GM19043 (cell line): ENCODE results near the gene CCT3.
"Not testable (repeated sequence)": the region's sequence is repeated elsewhere in the genome, so short reads cannot be mapped to it uniquely, and the experiment has no call there.

ENCODE experiments used
- ATAC-seq: cut with Tn5 transposase; IDR thresholded peaks from one replicate; pipeline ENCODE4 v1.9.1; 2021; ENCODE audit warnings: low read depth; ENCODE audit not compliant: unreplicated experiment

Gene CCT3

GRCh38 chr1:156368889-156369684 is 31.0 kb upstream of the CCT3 start, which contains the start of gene RHBG:
Gene RHBG, plus strand, starts transcription at chr1:156369211. Its CDS starts 39 bp downstream, at chr1:156369250.
- no peak for ATAC-seq

GRCh38 chr1:156368157-156368658 is 30.1 kb upstream of the CCT3 start:
- ATAC-seq, result no peak

- no peak for ATAC-seq
Measured at GRCh38 chr1:156367383-156368156, 29.5 kb upstream of the CCT3 start.

GRCh38 chr1:156366378-156367166 is 28.5 kb upstream of the CCT3 start:
- no peak for ATAC-seq

- no peak for ATAC-seq
Measured at GRCh38 chr1:156365754-156366153, 27.7 kb upstream of the CCT3 start.

GRCh38 chr1:156360534-156360933 is 22.4 kb upstream of the CCT3 start:
- ATAC-seq, result no peak

GRCh38 chr1:156359973-156360372 is 21.9 kb upstream of the CCT3 start:
- no peak for ATAC-seq

GRCh38 chr1:156359249-156359648 is 21.2 kb upstream of the CCT3 start:
- ATAC-seq, result no peak

GRCh38 chr1:156358641-156359040 is 20.5 kb upstream of the CCT3 start:
- no peak for ATAC-seq

GRCh38 chr1:156357977-156358376 is 19.9 kb upstream of the CCT3 start:
- ATAC-seq, result no peak

GRCh38 chr1:156356875-156357534 is 18.9 kb upstream of the CCT3 start:
- no peak for ATAC-seq

- ATAC-seq, result no peak
Measured at GRCh38 chr1:156356262-156356874, 18.3 kb upstream of the CCT3 start.

- ATAC-seq, result not testable (repeated sequence)
Measured at GRCh38 chr1:156352481-156352880, 14.4 kb upstream of the CCT3 start.

- no peak for ATAC-seq
Measured at GRCh38 chr1:156347331-156347730, 9.2 kb upstream of the CCT3 start.

- ATAC-seq, result no peak
Measured at GRCh38 chr1:156346636-156347035, 8.5 kb upstream of the CCT3 start.

GRCh38 chr1:156346035-156346434 is 7.9 kb upstream of the CCT3 start:
- not testable (repeated sequence) for ATAC-seq

- no peak for ATAC-seq
Measured at GRCh38 chr1:156344409-156344808, 6.3 kb upstream of the CCT3 start.

GRCh38 chr1:156342166-156342955 is 4.3 kb upstream of the CCT3 start:
- ATAC-seq, result no peak

- ATAC-seq, result no peak
Measured at GRCh38 chr1:156337888-156338179, 258 bp downstream of the CCT3 start.
